ENCODE measurements around the gene EDARADD.
"Not testable (repeated sequence)": the region's sequence is repeated elsewhere in the genome, so short reads cannot be mapped to it uniquely, and the experiment has no call there.

The EDARADD gene

GRCh38 chr1:236489710-236490377, 95.8 kb downstream of the EDARADD start:
- peak; percentile 55 to 79 for ATAC-seq

- no peak for ATAC-seq
These were observed 97.5 kb downstream of the EDARADD start for GRCh38 chr1:236491469-236492136.

- ATAC-seq, result no peak
These were observed 98.3 kb downstream of the EDARADD start for GRCh38 chr1:236492378-236492777.

GRCh38 chr1:236494082-236494481, 100.0 kb downstream of the EDARADD start:
- no peak for ATAC-seq

- ATAC-seq, result no peak
These were observed 100.7 kb downstream of the EDARADD start for GRCh38 chr1:236494586-236495466.

- ATAC-seq, result no peak
These were observed 101.5 kb downstream of the EDARADD start for GRCh38 chr1:236495467-236496112.

GRCh38 chr1:236497908-236498307, 103.8 kb downstream of the EDARADD start:
- no peak for ATAC-seq

GRCh38 chr1:236501093-236501492, 107.0 kb downstream of the EDARADD start:
- no peak for ATAC-seq

GRCh38 chr1:236502579-236502971, 108.5 kb downstream of the EDARADD start:
- ATAC-seq, result no peak

GRCh38 chr1:236502972-236503639, 109.0 kb downstream of the EDARADD start:
- no peak for ATAC-seq

GRCh38 chr1:236504338-236504737, 110.3 kb downstream of the EDARADD start:
- not testable (repeated sequence) for ATAC-seq

GRCh38 chr1:236507022-236507700, 113.1 kb downstream of the EDARADD start:
- ATAC-seq, result no peak

- peak; percentile 48 to 52 for ATAC-seq
These were observed 114.5 kb downstream of the EDARADD start for GRCh38 chr1:236508593-236509027.

- no peak for ATAC-seq
These were observed 115.1 kb downstream of the EDARADD start for GRCh38 chr1:236509203-236509602.

- no peak for ATAC-seq
These were observed 115.7 kb downstream of the EDARADD start for GRCh38 chr1:236509647-236510401.

GRCh38 chr1:236511735-236512418, 117.8 kb downstream of the EDARADD start:
- ATAC-seq, result no peak

GRCh38 chr1:236514703-236515442, 120.8 kb downstream of the EDARADD start:
- no peak for ATAC-seq

- no peak for ATAC-seq
These were observed 121.4 kb downstream of the EDARADD start for GRCh38 chr1:236515443-236515958.

All from activated CD4-positive, CD25-positive, alpha-beta regulatory T cell treated with anti-CD3 and anti-CD28 coated beads, Interleukin-2, amount 50 U/mL, for 24 hours (primary cell).